HS-5 (cell line): ENCODE measurements around the gene DNM3.
"Not testable (repeated sequence)": the region's sequence is repeated elsewhere in the genome, so short reads cannot be mapped to it uniquely, and the experiment has no call there.

Experiments used
- DNase-seq: peaks from one replicate; pipeline ENCODE4 v3.0.0-alpha.2; 2012; ENCODE audit warnings: low read depth

The DNM3 gene

GRCh38 chr1:171841050-171841910, at the start of gene DNM3:
Gene DNM3, plus strand, starts transcription at chr1:171841498. Its CDS starts 159 bp downstream, at chr1:171841657.
- DNase-seq: peak; percentile 42

- DNase-seq: no peak
Observed at GRCh38 chr1:171792656-171793369, 48.5 kb upstream of the DNM3 start.

GRCh38 chr1:171793636-171794035, 47.7 kb upstream of the DNM3 start:
- DNase-seq: no peak

GRCh38 chr1:171794085-171794484, 47.2 kb upstream of the DNM3 start:
- peak; percentile 88 for DNase-seq

GRCh38 chr1:171796592-171796991, 44.7 kb upstream of the DNM3 start:
- DNase-seq: no peak

GRCh38 chr1:171798311-171798710, 43.0 kb upstream of the DNM3 start:
- DNase-seq: no peak

- DNase-seq: no peak
Observed at GRCh38 chr1:171798765-171799164, 42.5 kb upstream of the DNM3 start.

GRCh38 chr1:171799166-171799565, 42.1 kb upstream of the DNM3 start:
- DNase-seq: no peak

- not testable (repeated sequence) for DNase-seq
Observed at GRCh38 chr1:171799698-171800097, 41.6 kb upstream of the DNM3 start.

GRCh38 chr1:171800342-171800741, 41.0 kb upstream of the DNM3 start:
- no peak for DNase-seq

GRCh38 chr1:171800851-171801250, 40.4 kb upstream of the DNM3 start:
- no peak for DNase-seq

GRCh38 chr1:171801487-171801891, 39.8 kb upstream of the DNM3 start:
- DNase-seq: no peak

GRCh38 chr1:171802207-171802606, 39.1 kb upstream of the DNM3 start:
- DNase-seq: no peak

GRCh38 chr1:171803045-171803444, 38.3 kb upstream of the DNM3 start:
- DNase-seq: peak; percentile 47

- DNase-seq: no peak
Observed at GRCh38 chr1:171803461-171804022, 37.8 kb upstream of the DNM3 start.

- DNase-seq: no peak
Observed at GRCh38 chr1:171805395-171806115, 35.7 kb upstream of the DNM3 start.

- no peak for DNase-seq
Observed at GRCh38 chr1:171807556-171807955, 33.7 kb upstream of the DNM3 start.

GRCh38 chr1:171809834-171810233, 31.5 kb upstream of the DNM3 start:
- no peak for DNase-seq

- DNase-seq: no peak
Observed at GRCh38 chr1:171811672-171812071, 29.6 kb upstream of the DNM3 start.

GRCh38 chr1:171814692-171815091, 26.6 kb upstream of the DNM3 start:
- DNase-seq: no peak

- no peak for DNase-seq
Observed at GRCh38 chr1:171816300-171816901, 24.9 kb upstream of the DNM3 start.
